ENCODE measurements around the gene BSN. TPM values are rescaled to one million over a fixed set of nuclear protein-coding genes. Genes with fewer than 3 reads are reported as not detected.

Gene BSN
- total and polyA plus RNA-seq, 2 donors (not counting 3 experiments of a cell fraction or from before 2014, with no cell fraction given), result 0.04 to 0.27 TPM

- Histone ChIP-seq H3K27ac (ENCODE audit: insufficient read depth, low read depth, low read length) (no peak overlapping the region), H3K9me3 (replicated peaks; ENCODE audit: control insufficient read depth, insufficient read depth, low read length) (no peaks in the 10 kb centered on the region), H3K4me2 (ENCODE audit: insufficient read depth, low read length) (no peak overlapping the region), H3K4me1 (ENCODE audit: control insufficient read depth, extremely low read depth, insufficient read depth, low read length) (no peaks in the 10 kb centered on the region), H4K20me1 (replicated peaks; ENCODE audit: control insufficient read depth, extremely low read depth, insufficient read depth, low read length) (no peaks in the 10 kb centered on the region), H3K27me3 (ENCODE audit: control insufficient read depth in 2 of 2, insufficient read depth in 2 of 2, low read length in 2 of 2) (no peaks in the 10 kb centered on the region), H3K36me3 (ENCODE audit: control insufficient read depth in 2 of 2, extremely low read depth in 1 of 2, insufficient read depth in 2 of 2, low read length in 2 of 2) (peaks cover 0 to 3% of the 10 kb centered on the region in 2 experiments), H3K9ac (replicated peaks; ENCODE audit: extremely low read depth, insufficient read depth, low read length) (no peak overlapping the region), H2AFZ (ENCODE audit: low read depth, low read length) (no peak overlapping the region), H3K79me2 (ENCODE audit: control insufficient read depth, insufficient read depth, low read length) (no peaks in the 10 kb centered on the region), H3K9me1 (replicated peaks; ENCODE audit: control insufficient read depth, extremely low read depth, insufficient read depth, low read length) (no peaks in the 10 kb centered on the region), H3K4me3 (replicated peaks in 1 of 3; ENCODE audit: insufficient read depth in 1 of 3, low read depth in 1 of 3, low read length in 3 of 3) (no peak overlapping the region)
- ChIA-PET CTCF (interaction anchor here (1.1 kb wide), 1 partner anchor 11 kb away, joined by 3 read pairs; no protein-coding TSS in a partner anchor), POLR2A (no interaction called here)
- DNase-seq (ENCODE audit: low read depth, low spot score) (no peak), FAIRE-seq (no peak)
- intact Hi-C loops (cut with micrococcal nuclease), result no loop called here
- BruUV-seq (replicated peaks), result no TSS peak
- TF ChIP-seq MAX (IDR thresholded peaks at IDR 0.05; ENCODE audit: insufficient read depth, insufficient read length), result no peak
- TF ChIP-seq EZH2 (IDR thresholded peaks at IDR 0.05; ENCODE audit: borderline replicate concordance, low read depth, low read length, severe bottlenecking), result no peak
- dilution Hi-C loops (cut with MboI; ENCODE audit: extremely low pct_ligation_motif_present, low sequenced_read_pairs), result no loop called here
These were observed 157.9 kb downstream of the BSN start for GRCh38 chr3:49712166-49712565.

GRCh38 chr3:49712631-49713317, 158.5 kb downstream of the BSN start:
- H4K20me1 ChIP-seq (replicated peaks; ENCODE audit: control insufficient read depth, extremely low read depth, insufficient read depth, low read length), result no peaks in the 10 kb centered on the region
- POLR2A ChIA-PET, result no interaction called here
- CTCF ChIA-PET, result interaction anchor here (0.7 to 1.1 kb wide), 3 partner anchors 10 to 173 kb away, joined by 3 read pairs; no protein-coding TSS in a partner anchor
- no peak overlapping the region for H2AFZ ChIP-seq (ENCODE audit: low read depth, low read length)
- no peaks in the 10 kb centered on the region for H3K9me1 ChIP-seq (replicated peaks; ENCODE audit: control insufficient read depth, extremely low read depth, insufficient read depth, low read length)
- H3K9ac ChIP-seq (replicated peaks; ENCODE audit: extremely low read depth, insufficient read depth, low read length), result no peak overlapping the region
- no peak overlapping the region for H3K27ac ChIP-seq (ENCODE audit: insufficient read depth, low read depth, low read length)
- FAIRE-seq, result no peak
- intact Hi-C loops (cut with micrococcal nuclease) (no loop called here), dilution Hi-C loops (cut with MboI; ENCODE audit: extremely low pct_ligation_motif_present, low sequenced_read_pairs) (no loop called here)
- BruUV-seq (replicated peaks), result no TSS peak
- no peak for DNase-seq (ENCODE audit: low read depth, low spot score)
- no peak overlapping the region for H3K4me3 ChIP-seq (replicated peaks in 1 of 3; ENCODE audit: insufficient read depth in 1 of 3, low read depth in 1 of 3, low read length in 3 of 3)
- TF ChIP-seq CTCF (IDR thresholded peaks at IDR 0.05; ENCODE audit: extremely low read depth in 1 of 2, insufficient read depth in 1 of 2, low read depth in 1 of 2, low read length in 2 of 2) (no peak), MAX (IDR thresholded peaks at IDR 0.05; ENCODE audit: insufficient read depth, insufficient read length) (no peak)
- H3K27me3 ChIP-seq (ENCODE audit: control insufficient read depth in 2 of 2, insufficient read depth in 2 of 2, low read length in 2 of 2), result no peaks in the 10 kb centered on the region
- H3K36me3 ChIP-seq (ENCODE audit: control insufficient read depth in 2 of 2, extremely low read depth in 1 of 2, insufficient read depth in 2 of 2, low read length in 2 of 2), result peaks cover 0 to 3% of the 10 kb centered on the region in 2 experiments
- no peaks in the 10 kb centered on the region for H3K4me1 ChIP-seq (ENCODE audit: control insufficient read depth, extremely low read depth, insufficient read depth, low read length)
- no peaks in the 10 kb centered on the region for H3K79me2 ChIP-seq (ENCODE audit: control insufficient read depth, insufficient read depth, low read length)
- H3K9me3 ChIP-seq (replicated peaks; ENCODE audit: control insufficient read depth, insufficient read depth, low read length), result no peaks in the 10 kb centered on the region
- H3K4me2 ChIP-seq (ENCODE audit: insufficient read depth, low read length), result no peak overlapping the region

Data from endothelial cell of umbilical vein (primary cell).